Muscle of back (tissue), 11 donors: ENCODE results near the gene PDE1C. TPM values are rescaled to one million over a fixed set of nuclear protein-coding genes. Genes with fewer than 3 reads are reported as not detected.
"Not testable (repeated sequence)": the region's sequence is repeated elsewhere in the genome, so short reads cannot be mapped to it uniquely, and the experiment has no call there.

Source experiments
- DNase-seq, 3 donors: peaks; one replicate each; pipeline versions ENCODE4 v3.0.0 to v3.0.0-alpha.2; 2013
- polyA plus RNA-seq, 10 donors: library from polyadenylated mRNA; unstranded; fragments of 120-200 nt; gene quantifications; one replicate each; pipeline ENCODE4 v1.2.1, GENCODE V29; 2013; ENCODE audit not compliant: insufficient read length in 10 of 10

Gene PDE1C
- polyA plus RNA-seq, 10 donors = 1.7 to 5.4 (median 3.1) TPM

DNA sequence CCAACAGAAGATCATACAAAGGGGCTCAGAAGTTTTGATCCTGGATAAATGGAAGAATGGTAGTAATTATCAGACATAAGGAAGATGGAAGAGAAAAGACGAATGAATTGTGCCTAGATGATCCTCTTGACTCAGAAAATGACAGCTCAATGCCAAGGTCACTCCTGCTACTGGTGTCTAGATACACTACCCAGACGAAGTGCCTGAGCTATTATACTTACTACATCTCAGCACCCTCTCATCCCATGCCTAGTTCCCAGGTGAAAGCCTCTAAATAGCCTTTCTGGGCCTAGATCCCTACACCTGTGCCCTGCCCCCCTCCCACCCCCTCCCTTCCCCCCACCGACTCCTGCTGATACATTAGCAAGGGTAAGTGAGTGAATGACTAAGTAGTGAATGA, 25.5 kb downstream of the PDE1C start:
- DNase-seq = no peak

DNA sequence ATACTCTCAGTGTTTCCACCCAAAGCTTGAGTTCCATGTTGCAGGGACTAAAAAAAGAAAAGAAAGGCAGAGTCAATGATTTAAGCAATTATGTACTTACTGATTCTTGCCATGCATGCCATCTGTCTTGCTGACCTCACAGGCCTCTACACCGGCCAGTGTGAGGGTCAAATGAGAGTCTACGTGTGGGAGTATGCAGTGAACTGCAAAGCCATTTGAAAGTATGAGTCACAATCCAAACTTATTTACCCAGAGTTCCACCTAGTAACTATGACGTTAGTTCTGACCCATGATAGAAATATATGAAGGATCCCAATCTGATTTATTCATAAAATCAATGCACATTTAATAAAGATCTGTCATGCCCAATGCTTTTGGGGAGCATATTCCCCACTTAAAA, 26.5 kb downstream of the PDE1C start:
- no peak for DNase-seq

DNA sequence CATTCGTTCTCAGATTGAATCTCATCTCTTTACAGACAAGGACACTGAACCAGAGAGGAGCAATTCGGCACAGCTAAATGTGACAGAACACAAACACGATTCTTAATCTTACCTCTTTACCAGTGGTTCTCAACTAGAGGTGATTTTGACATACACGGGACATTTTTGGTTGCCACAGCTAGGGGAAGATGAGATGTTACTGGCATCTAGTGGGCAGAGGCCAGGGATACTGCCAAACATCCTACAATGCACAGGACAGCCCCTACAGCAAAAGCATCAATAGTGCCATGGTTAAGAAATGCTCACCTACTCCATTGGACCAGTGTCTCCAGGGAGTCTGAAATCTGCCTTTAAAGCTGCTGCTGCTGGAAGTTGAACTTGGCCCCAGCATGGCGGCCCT, 27.3 kb downstream of the PDE1C start:
- no peak for DNase-seq

GRCh38 chr7:32039000-32039756, 31.0 kb downstream of the PDE1C start:
- no peak for DNase-seq

DNA sequence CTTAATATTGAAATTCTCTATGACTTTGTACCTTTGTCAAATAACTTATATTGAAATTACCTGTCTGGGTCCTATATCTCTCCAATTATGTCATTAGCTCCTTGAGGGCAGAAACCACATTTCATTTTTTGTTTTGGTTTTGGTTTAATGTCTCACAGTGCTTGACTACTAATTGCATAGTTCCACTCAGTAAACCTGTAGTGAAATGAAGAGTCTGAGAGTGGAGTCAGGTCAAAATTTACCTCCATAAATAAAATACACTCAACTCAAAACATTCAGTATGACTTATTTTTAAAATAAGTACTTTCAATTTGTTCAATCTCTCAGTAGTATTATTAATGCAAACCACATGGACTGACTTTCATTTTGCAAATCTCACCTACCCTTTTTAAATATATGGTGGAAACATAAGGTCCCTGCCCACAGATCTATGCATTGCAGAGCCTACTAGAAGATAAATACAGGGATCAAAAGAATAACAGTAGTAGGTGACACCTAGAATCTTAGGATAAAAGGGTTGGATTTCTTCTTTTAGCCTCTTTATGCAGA, 32.5 kb downstream of the PDE1C start:
- no peak for DNase-seq

- DNase-seq = no peak
These were observed 33.6 kb downstream of the PDE1C start for GRCh38 chr7:32036557-32036956.

DNA sequence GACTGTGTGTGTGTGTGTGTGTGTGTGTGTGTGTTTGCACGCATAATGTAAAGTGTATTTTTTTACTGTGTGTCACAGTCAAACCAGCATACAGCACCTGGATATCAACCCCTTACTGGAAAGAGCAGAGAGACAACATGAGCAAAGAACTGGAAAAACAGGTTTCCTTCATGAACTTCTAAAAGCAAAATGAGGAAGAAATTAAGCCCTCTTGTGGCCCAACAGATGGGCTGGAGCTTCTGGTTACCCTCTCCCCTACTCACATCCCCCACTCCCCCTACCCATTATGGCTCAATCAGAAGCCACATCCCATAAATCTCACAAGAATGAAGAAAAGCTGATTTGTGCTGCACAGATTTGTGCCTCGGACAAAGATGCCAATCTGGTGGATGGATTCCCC, 36.2 kb downstream of the PDE1C start:
- no peak for DNase-seq

DNA sequence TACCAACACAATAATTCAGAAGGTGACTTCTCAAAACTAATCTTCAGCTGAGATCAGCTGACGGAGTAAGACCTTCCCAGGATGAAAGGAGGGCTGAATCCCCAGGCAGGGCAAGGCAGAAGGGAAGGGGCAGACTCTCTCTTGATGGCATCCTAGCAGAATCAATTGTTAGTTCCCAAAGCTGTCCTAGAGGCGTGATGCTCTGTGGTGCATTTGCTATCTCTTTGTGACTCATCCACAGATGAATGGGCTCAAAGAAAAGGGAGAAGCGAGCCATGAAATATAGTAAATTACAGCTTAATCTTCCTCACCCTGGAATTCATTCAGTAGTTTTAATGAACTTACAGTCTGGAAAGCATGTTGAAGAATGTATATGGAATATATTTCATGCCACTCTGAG, 37.2 kb downstream of the PDE1C start:
- DNase-seq = no peak

GRCh38 chr7:32032211-32032610, 38.0 kb downstream of the PDE1C start:
- DNase-seq = no peak

DNA sequence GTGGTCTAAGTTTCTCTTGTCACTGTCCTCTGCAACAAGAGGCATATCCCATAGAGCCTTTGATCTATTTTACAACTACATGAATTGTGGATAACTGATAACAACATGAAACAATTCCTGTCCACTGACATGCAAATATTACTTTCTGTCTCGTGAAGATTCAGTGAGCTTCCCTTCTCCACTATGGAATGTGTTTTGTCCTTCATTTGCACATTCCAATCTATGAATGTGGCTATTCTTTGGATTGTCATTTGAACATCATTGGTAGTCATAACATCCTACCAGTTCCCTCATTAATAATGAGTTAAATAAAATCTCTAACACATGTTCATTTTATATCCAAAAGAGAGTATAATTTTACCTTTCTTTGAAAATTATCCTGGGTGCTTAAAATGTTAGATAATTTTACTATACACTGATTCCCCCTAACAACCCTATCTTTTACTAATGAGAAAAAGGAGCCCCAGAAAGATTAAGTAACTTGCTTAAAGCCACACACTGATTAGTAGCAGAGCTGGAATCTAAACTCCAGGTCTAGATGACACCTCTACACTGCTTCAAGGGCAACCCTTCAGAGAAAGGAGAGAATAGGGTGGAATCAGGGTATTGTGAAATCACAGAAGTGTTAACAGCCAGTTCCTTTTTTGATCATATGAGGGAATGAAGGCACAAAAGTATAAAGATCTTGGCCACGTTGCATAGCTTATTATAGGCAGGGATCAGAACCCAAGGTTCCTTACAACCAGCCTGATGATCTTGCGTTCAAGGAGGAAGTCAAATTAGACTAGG, 39.1 kb downstream of the PDE1C start:
- DNase-seq = no peak

DNA sequence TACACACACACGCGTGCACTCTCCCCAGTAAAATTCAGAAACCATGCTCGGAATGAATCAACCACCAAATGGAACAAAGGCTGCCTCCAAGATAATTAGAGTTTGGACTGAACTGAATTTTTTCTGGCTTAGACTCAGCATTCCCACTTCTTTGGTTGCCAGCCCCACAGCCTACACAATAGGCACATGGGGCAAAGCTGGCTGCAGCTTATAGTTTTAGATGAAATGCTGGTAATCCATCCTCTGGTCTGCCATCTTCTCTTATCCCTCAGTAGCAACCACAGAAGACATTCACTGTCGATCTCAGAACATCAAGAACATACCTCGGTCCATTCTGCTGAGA, 44.2 kb downstream of the PDE1C start:
- DNase-seq = no peak

DNA sequence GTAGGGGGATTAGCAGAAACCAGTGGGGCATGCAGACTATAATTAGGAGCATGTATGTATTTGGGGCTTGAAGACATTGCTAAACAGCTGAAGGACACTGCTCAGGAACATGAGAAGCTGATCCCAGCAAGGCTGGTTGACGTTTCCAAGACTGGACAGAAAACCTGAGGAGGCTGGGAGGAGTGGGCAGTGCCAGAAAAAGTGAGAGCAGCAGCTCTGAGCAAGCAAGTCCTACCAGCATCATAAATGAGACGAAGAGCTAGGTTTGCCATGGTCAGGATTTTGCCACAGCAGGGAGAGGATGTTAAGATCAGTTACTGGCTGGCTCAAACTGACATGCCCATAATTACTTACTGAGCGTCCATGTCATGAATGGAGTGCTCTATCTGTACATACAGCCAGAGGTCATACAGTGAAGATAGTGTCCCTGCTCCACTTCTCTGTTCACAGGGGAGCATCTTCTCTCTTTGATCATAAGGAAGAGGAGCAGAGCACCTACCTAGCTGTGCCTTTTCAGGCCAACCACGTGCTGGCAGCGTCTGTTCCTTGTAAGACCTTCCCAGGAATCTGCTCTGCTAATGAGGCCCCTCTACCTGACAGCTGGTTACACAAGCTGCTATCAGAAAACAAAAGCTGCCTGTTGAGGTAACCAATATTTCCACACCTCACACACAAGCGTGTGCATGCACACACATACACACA, 44.7 kb downstream of the PDE1C start:
- peak in 1 of 3 donors; percentile 2 for DNase-seq

DNA sequence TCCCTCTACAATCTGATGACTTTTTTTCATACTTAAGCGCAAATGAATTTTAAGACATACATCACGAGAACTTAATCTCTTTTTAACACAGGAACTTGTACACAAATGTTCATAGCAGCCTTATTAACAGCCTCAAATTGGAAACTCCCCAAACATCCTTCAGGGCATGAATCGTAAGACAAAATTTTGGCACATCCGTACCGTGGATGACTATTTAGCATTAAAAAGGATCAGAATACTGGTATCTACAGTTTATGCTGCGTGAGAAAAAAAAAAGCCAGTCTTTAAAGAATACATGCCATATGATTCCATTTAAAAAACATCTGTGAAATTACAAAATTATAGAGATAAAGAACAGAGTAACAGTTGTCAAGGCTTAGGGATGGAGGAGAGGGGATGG, 46.8 kb downstream of the PDE1C start:
- no peak for DNase-seq

DNA sequence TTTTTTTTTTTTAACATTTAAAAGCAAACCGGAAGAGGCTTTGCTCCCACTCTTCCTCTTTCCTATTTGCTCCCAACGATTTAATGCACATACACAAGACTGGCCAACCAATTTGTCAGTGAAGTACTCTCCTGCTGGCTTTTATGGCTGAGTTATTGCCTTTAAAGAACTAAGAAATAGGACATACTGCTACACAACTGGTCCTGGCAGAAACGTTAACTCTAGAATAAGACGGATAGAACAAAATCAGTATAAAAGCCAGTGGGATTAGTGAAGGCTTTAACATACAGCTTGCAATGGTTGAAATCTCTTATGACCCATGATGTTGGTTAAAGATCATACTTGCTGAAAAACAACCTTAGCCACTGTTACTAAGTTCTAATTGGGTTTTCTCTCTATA, 47.2 kb downstream of the PDE1C start:
- DNase-seq = no peak

DNA sequence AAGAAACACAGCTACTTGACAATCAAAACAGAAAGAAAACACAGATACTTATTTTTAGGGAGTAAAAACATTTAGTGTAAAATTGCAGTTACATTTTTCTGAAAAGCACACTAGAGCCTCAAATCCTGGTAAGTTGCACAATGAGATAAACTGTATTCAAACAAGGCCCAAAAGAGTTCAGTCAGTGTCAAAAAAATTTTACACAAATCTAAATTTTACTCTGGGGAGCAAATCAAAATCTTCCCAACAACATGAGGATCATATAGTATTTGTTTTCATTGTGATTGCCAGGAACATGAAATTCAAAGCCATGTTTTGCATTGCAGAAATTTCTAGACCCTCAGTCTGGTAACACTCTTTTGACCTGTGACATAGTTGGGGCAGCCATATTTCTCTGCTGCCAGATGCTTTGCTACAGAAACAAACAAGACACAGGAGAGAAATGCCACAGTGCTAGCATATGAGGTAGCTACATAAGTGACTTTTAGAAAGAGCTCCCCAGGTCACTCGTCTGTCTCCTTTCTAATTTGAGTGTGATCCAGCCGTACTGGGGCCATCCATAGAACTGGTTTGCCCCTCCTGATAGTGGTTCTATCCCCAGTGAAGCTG, 49.6 kb downstream of the PDE1C start:
- DNase-seq = no peak

DNA sequence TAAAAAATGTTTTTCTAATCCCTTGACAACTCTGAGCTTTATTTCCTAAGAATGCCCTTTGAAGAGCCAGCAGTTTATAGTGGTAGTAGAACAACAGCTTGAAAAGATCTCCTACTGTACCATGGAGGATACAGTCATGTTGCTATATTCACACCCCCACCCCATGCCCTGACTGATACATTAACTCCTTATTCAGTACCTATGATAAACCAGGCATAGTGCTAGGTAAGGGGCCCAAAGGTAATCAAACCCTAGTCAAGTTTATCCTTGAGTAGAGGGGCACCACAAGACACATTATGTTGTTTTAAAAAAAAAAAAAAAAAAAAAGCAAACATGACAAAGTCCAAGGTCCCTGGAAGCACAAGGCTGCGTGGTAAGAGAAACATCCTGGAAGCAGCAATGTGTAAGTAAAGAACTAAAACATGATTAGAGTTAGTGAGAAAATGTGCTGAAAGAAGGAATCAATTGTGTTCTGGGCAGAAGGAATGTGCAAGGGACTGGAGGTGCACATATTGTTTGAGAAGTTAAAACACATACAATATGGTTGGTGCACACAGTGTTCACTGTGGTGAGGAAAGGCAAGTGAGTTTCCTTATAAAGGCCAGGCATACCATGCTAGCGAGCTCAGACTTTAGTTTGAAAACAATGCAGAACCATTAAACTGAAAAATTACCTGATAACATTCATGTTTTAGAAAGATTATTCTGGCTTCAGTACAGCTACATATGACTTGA, 51.2 kb downstream of the PDE1C start:
- no peak for DNase-seq

DNA sequence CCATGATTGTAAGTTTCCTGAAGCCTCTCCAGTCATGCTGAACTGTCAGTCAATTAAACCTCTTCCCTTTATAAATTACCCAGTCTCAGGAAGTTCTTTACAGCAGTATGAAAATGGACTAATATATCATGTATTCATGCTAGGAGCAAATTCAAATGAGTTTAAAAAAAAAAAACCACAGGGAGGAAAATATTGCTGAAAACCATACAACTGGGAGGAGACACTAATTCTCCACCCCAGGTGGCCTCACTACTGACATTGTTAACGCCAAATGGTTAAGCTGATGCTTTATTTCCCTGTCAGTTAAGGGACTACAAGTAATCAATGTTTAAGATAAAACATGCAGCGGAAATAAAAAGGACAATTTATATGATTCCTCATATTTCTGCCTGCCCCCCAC, 55.1 kb downstream of the PDE1C start:
- DNase-seq = no peak

DNA sequence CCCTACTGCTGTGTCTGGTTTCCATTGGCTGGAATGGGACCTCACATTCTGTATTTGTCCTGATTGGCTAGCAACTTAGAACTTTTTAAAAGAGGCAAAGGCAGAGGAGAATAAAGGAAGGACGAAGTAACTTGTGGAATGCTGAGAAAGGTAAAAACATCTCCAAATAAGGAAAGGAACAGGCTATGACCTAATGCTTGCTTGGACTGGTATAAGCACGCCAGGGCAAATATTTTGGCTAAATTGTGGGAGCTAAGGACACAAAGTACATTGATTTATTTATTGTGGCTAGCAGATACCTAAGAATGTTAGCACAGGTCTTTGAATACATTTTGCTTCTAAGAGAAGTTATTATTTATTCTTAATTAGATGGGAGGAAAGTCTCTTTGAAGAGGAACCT, 56.7 kb downstream of the PDE1C start:
- not testable (repeated sequence) for DNase-seq

- no peak for DNase-seq
These were observed 64.6 kb downstream of the PDE1C start for GRCh38 chr7:32005577-32005976.

DNA sequence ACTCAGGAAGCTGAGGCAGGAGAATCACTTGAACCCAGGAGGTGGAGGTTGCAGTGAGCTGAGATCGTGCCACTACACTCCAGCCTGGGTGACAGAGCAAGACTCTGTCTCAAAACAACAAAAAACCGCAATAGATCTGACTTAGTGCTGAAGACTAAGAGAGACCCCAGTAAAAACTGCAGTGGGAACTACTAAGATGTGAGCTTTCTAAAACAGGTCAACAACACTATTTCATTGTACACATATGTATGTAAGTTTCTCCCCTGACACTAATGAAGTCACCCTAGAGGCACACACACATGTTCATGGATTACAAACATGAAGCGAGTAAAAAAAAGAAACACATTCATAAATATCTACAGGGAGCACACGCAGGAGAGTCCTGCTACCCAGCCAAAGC, 68.3 kb downstream of the PDE1C start:
- DNase-seq = no peak

- no peak for DNase-seq
These were observed 72.8 kb downstream of the PDE1C start for GRCh38 chr7:31997423-31997822.

DNA sequence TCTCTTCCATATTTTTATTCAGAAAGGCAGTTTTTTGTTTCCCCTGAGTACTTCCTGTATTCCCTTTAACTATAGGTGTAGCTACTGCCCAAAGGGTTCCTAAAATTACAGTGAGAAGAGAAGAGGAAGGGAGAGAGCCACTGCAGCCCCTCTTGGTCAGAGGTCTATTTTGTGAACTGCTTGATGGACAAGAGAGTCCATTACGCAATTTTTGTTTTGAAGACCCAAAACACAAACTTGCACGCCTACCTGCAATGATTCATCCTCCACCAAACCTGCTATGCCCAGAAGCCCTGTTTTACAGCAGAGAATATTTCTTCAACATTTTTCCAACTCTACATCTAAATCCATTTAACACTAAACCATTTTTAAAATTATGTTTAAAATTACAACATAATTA, 75.1 kb downstream of the PDE1C start:
- no peak for DNase-seq
